Peyer's patch (tissue), 4 donors: ENCODE measurements around the gene C11orf91. TPM values are rescaled to one million over a fixed set of nuclear protein-coding genes. Genes with fewer than 3 reads are reported as not detected.

ENCODE experiments used
- DNase-seq, 3 donors: peaks; one replicate each; pipeline ENCODE4 v3.0.0-alpha.2; 2017 to 2019
- H3K27ac ChIP-seq, 4 donors: fragments of 200-600 bp; sonication (generic); one replicate each; pipeline ENCODE4 v1.5.1; 2016 to 2019
- H3K27me3 ChIP-seq, 2 donors: fragments of 200-600 bp; sonication (generic); one replicate each; pipeline ENCODE4 v1.5.1; 2019
- H3K36me3 ChIP-seq, 3 donors: fragments of 200-600 bp; sonication (generic); one replicate each; pipeline ENCODE4 v1.5.1; 2016 to 2019
- H3K4me1 ChIP-seq, 4 donors: fragments of 200-600 bp; sonication (generic); one replicate each; pipeline ENCODE4 v1.5.1; 2016 to 2019
- H3K4me3 ChIP-seq, 4 donors: fragments of 200-600 bp; sonication (generic); 1 replicate in 3 of 4; 2 replicates in 1 of 4; pipeline ENCODE4 v1.5.1; 2016 to 2019; ENCODE audit warnings: mild to moderate bottlenecking in 1 of 4
- H3K9me3 ChIP-seq, 4 donors: fragments of 200-600 bp; sonication (generic); one replicate each; pipeline ENCODE4 v1.5.1; 2016 to 2019; ENCODE audit warnings: mild to moderate bottlenecking in 1 of 4
- POLR2A ChIP-seq, 2 donors: fragments of 450-650 bp; IDR thresholded peaks; one replicate each; pipeline ENCODE4 v1.5.1; 2017; ENCODE audit warnings: antibody characterized with exemption in 2 of 2, mild to moderate bottlenecking in 2 of 2, moderate library complexity in 2 of 2
- total RNA-seq, 4 donors: library from RNA; depleted of rRNA; stranded (reverse); fragments of >200 nt; gene quantifications; one replicate each; pipeline ENCODE4 v1.1.0, GENCODE V29; 2016
- TF ChIP-seq, protein P1 (sequence below), 6 experiments: fragments of 450-650 bp in 4 of 6; fragments of 200-600 bp in 2 of 6; sonication (generic) in 1 of 6; IDR thresholded peaks; one replicate each; pipeline ENCODE4 v1.5.1; 2017 to 2019; ENCODE audit warnings: antibody characterized with exemption in 6 of 6, mild to moderate bottlenecking in 3 of 6, moderate library complexity in 1 of 6

Gene C11orf91
- total RNA-seq, 4 donors from 2014 or later = not detected

DNA sequence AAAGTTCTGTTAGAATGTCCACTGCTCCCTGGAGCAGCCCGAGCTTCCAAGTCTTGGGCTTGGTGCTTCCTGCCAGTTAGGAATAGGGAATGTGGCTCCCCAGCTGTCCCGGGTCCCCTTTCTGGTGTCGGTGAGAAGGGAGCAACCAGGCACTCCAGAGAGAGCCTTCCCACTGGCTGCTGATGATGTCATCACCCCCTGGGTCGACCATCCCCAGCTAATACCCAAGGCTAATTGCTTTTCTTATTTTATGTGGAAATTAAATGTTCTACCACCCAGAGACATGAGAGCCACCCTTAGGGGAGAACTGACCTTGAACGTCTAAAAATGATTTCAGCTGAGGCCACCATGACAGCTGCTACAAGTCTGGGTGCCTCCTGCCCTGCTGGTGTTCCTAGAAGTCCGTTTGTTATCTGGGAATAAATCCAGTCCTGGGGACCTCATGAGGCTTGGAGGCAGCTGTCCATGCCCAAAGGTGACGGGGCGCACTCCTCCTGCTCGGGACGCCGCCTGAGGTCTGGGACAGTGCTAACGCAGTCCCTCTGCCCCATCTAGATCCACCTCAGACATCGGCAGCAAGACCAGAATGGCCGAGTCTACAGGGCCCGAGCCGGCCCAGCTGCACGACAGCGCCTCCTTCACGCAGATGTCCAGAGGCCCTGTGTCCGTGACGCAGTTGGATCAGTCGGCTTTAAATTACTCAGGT is 42.3 kb downstream of the C11orf91 start:
- H3K27me3 ChIP-seq = no peaks in the 10 kb centered on the region
- no peak for TF ChIP-seq POLR2A (IDR thresholded peaks at IDR 0.05)
- TF ChIP-seq, protein P1, sequence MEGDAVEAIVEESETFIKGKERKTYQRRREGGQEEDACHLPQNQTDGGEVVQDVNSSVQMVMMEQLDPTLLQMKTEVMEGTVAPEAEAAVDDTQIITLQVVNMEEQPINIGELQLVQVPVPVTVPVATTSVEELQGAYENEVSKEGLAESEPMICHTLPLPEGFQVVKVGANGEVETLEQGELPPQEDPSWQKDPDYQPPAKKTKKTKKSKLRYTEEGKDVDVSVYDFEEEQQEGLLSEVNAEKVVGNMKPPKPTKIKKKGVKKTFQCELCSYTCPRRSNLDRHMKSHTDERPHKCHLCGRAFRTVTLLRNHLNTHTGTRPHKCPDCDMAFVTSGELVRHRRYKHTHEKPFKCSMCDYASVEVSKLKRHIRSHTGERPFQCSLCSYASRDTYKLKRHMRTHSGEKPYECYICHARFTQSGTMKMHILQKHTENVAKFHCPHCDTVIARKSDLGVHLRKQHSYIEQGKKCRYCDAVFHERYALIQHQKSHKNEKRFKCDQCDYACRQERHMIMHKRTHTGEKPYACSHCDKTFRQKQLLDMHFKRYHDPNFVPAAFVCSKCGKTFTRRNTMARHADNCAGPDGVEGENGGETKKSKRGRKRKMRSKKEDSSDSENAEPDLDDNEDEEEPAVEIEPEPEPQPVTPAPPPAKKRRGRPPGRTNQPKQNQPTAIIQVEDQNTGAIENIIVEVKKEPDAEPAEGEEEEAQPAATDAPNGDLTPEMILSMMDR (IDR thresholded peaks at IDR 0.05) = no peak
- H3K4me1 ChIP-seq = no peaks in the 10 kb centered on the region
- H3K4me3 ChIP-seq = no peak overlapping the region
- H3K36me3 ChIP-seq = no peaks in the 10 kb centered on the region
- no peaks in the 10 kb centered on the region for H3K9me3 ChIP-seq
- H3K27ac ChIP-seq = no peak overlapping the region
- no peak for DNase-seq

DNA sequence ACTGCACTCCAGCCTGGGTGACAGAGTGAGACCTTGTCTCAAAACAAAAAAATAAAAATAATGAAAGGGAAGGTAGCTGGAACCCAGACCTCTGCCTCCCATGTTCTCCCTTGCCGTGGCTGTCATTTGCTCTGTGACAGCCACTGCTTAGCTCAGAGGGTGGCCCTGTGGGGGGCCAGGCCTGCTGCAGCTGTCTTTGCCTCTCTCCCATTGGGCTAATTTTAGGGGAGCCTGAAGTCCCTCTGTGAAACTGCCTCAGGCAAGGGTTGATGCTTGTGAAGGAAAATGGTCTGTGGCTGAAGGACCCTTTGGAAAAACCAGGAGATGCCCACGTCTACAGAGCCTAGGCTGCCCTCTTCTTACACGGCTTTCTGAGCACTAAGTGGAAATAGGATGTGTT is 42.9 kb downstream of the C11orf91 start:
- no peak for DNase-seq
- no peaks in the 10 kb centered on the region for H3K9me3 ChIP-seq
- no peaks in the 10 kb centered on the region for H3K27me3 ChIP-seq
- no peak for TF ChIP-seq POLR2A (IDR thresholded peaks at IDR 0.05)
- no peak overlapping the region for H3K27ac ChIP-seq
- H3K4me1 ChIP-seq = no peaks in the 10 kb centered on the region
- H3K36me3 ChIP-seq = no peaks in the 10 kb centered on the region
- H3K4me3 ChIP-seq = no peak overlapping the region

DNA sequence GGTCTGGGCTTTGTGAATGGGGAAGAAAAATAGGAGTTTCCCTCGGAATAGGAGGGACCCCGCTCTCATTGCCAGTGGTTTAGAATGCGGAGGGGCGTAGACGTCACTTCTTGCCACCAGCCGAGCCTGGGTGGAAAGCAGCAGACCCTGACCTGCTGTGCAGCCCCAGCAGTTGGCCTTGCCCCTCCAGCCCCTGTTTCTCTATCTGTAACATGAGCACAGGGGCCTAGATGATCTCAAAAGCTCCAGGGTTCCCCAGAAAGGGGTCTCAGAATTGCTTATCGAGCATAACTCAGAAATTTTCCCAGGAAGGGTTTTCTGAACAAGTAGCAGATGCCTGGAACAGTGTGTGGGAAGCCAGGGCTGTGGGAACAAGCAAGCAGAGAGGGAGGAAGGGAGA is 43.9 kb downstream of the C11orf91 start:
- Histone ChIP-seq H3K4me3 (no peak overlapping the region), H3K9me3 (no peaks in the 10 kb centered on the region), H3K27ac (no peak overlapping the region), H3K4me1 (no peaks in the 10 kb centered on the region), H3K27me3 (no peaks in the 10 kb centered on the region), H3K36me3 (no peaks in the 10 kb centered on the region)
- no peak for TF ChIP-seq POLR2A (IDR thresholded peaks at IDR 0.05)
- no peak for DNase-seq

DNA sequence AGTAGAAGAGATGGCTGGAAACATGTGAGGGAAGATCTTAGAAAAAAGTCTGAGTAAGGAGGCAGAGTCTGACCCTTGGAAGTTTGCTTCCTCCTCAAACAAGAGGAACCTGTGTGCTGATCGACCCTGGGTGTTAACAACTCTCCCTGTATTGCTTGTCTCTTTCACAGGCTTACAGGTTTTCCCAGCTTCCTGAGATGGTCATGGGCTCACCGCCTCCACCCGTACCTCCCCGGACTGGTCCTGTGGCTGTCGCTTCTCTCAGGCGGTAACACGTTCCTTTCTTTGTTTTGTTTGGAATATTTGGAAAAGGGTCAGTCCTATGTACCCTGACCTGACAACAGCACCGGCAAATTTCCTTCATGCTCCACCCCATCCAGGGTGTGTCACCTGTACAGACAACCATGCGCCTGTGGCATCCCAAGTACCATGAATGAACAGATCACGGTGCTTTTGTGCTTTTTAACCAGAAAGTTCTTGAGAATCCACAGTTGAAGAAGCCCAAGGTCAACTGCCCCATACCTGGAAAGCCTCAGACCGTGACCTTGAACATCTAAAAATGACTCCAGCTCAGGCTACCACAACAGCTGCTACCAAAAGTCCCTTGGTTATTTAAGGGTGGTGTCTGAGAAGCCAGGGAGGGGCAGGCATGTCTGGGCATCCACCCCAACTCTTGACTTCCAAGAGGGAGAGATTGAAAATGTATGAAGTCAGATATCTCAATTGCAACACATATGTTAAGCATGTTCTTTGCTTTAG is 44.6 kb downstream of the C11orf91 start:
- Histone ChIP-seq H3K9me3 (no peaks in the 10 kb centered on the region), H3K27me3 (no peaks in the 10 kb centered on the region), H3K4me1 (no peaks in the 10 kb centered on the region), H3K36me3 (no peaks in the 10 kb centered on the region), H3K27ac (no peak overlapping the region), H3K4me3 (no peak overlapping the region)
- TF ChIP-seq, protein P1 (IDR thresholded peaks at IDR 0.05) = no peak
- no peak for TF ChIP-seq POLR2A (IDR thresholded peaks at IDR 0.05)
- DNase-seq = no peak

DNA sequence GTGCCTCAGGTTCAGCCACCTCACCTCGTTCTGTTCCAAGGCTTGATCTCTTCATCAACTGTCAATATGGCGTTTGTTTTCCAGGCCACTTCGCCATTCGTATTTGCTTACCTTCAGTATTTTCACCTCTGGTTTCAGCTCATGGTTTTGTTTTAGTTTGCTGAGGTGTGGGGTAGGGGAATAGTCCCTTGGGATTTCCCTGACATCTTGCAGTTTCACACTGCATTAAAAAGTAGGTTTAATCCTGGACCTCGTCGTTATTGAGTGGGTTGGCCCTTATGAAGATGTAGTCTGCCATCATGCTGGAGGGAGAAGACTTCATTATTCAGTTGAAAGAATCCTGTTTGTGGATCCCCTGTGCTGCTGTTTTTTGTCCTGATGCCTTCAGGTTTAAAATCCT is 46.0 kb downstream of the C11orf91 start:
- Histone ChIP-seq H3K27me3 (no peaks in the 10 kb centered on the region), H3K4me3 (no peak overlapping the region), H3K27ac (no peak overlapping the region), H3K4me1 (no peaks in the 10 kb centered on the region), H3K36me3 (no peaks in the 10 kb centered on the region), H3K9me3 (no peaks in the 10 kb centered on the region)
- TF ChIP-seq POLR2A (IDR thresholded peaks at IDR 0.05) = no peak
- TF ChIP-seq, protein P1 (IDR thresholded peaks at IDR 0.05) = no peak
- no peak for DNase-seq

DNA sequence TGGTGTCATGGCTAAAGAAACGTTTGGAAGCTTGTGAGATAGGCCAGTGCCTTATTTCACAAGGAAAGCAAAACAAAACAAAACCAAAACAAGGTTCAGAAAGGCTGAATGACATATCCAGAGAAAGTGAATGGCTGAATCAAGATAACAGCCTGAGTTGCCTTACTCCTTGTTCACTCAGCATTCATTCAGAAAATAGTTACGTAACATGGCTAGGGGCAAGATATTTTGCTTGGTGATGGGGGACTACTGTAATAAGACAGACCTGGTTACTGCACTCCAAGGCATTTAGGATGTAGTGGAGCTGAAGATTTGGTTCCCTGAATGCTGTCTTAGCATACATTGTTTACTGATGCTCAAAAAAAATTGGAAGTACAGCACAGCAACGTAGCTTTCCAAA is 47.7 kb downstream of the C11orf91 start:
- no peak for DNase-seq
- TF ChIP-seq, protein P1 (IDR thresholded peaks at IDR 0.05) = no peak
- TF ChIP-seq POLR2A (IDR thresholded peaks at IDR 0.05) = no peak
- Histone ChIP-seq H3K9me3 (no peaks in the 10 kb centered on the region), H3K4me1 (no peaks in the 10 kb centered on the region), H3K36me3 (no peaks in the 10 kb centered on the region), H3K27ac (no peak overlapping the region), H3K4me3 (no peak overlapping the region), H3K27me3 (no peaks in the 10 kb centered on the region)
